SK-N-SH treated with all-trans-retinoic acid at 6 μM for 48 hours (cell line): ENCODE results near the gene ATOH7.

Source experiments
- ARNTL ChIP-seq: fragments of 450-650 bp; formaldehyde crosslinking; IDR thresholded peaks from 2 replicates; pipeline ENCODE4 v1.5.0; 2020; ENCODE audit warnings: low read depth, mild to moderate bottlenecking, moderate library complexity, borderline replicate concordance
- ISL1 ChIP-seq: fragments of 250-450 bp; sonication (Bioruptor Pico); IDR thresholded peaks from 2 replicates; pipeline ENCODE4 v2.1.2; 2022; ENCODE audit warnings: mild to moderate bottlenecking, moderate library complexity
- OSR1 ChIP-seq: fragments of 250-450 bp; sonication (Bioruptor Pico); IDR thresholded peaks from 2 replicates; pipeline ENCODE4 v1.8.0; 2022; ENCODE audit warnings: moderate library complexity, mild to moderate bottlenecking, inconsistent platforms
- PATZ1 ChIP-seq: fragments of 250-450 bp; sonication (Bioruptor Pico); IDR thresholded peaks from 2 replicates; pipeline ENCODE4 v1.8.0; 2020; ENCODE audit warnings: mild to moderate bottlenecking, moderate library complexity, borderline replicate concordance
- RARB ChIP-seq: fragments of 250-450 bp; sonication (Bioruptor Pico); IDR thresholded peaks from 2 replicates; pipeline ENCODE4 v1.8.0; 2021; ENCODE audit warnings: mild to moderate bottlenecking, moderate library complexity
- SNAI2 ChIP-seq: fragments of 250-450 bp; sonication (Bioruptor Pico); IDR thresholded peaks from 2 replicates; pipeline ENCODE4 v1.5.0; 2020; ENCODE audit warnings: mild to moderate bottlenecking, moderate library complexity
- ZFP3 ChIP-seq: fragments of 250-450 bp; sonication (Bioruptor Pico); IDR thresholded peaks from 2 replicates; pipeline ENCODE4 v1.5.0; 2020; ENCODE audit warnings: mild to moderate bottlenecking, moderate library complexity
- ZFP30 ChIP-seq: fragments of 450-650 bp; formaldehyde crosslinking; IDR thresholded peaks from 2 replicates; pipeline ENCODE4 v1.5.0; 2022; ENCODE audit warnings: mild to moderate bottlenecking, moderate library complexity

GRCh38 chr10:68202960-68203353, 29.0 kb downstream of the ATOH7 start:
- no peak for TF ChIP-seq ZFP3 (CRISPR knock-in tag)
- TF ChIP-seq PATZ1 (CRISPR knock-in tag): no peak
- TF ChIP-seq ARNTL (CRISPR knock-in tag): no peak
- no peak for TF ChIP-seq RARB (CRISPR knock-in tag)
- TF ChIP-seq ZFP30 (CRISPR knock-in tag): no peak
- no peak for TF ChIP-seq SNAI2
- no peak for TF ChIP-seq OSR1 (CRISPR knock-in tag)
- TF ChIP-seq ISL1: no peak
